PC-9 (cell line): ENCODE data around the gene ETV4. TPM values are rescaled to one million over a fixed set of nuclear protein-coding genes. Genes with fewer than 3 reads are reported as not detected.

Source experiments
- BruUV-seq: library from RNA; stranded (reverse); fragments of 400-500 nt; replicated peaks from 2 replicates; lab custom pipeline; 2021; lab: Mats Ljungman, UMichigan
- CTCF ChIA-PET: fragments of 300-600 bp; sonication (Branson Sonifier 250); formaldehyde crosslinking; loops from one replicate; lab custom pipeline; 2022; ENCODE audit warnings: antibody characterized with exemption; lab: Charles Lee
- POLR2A ChIA-PET: fragments of 300-600 bp; sonication (Branson Sonifier 250); formaldehyde crosslinking; loops from one replicate; lab custom pipeline; 2022; ENCODE audit warnings: antibody characterized with exemption; ENCODE audit not compliant: unreplicated experiment; lab: Charles Lee
- DNase-seq, 2 experiments: peaks; one replicate each; pipeline versions ENCODE4 v3.0.0 to v3.0.0-alpha.2; 2015 to 2022; ENCODE audit warnings: mixed read lengths in 1 of 2
- H2AFZ ChIP-seq: fragments of 200-600 bp; sonication (generic); 2 replicates; pipeline ENCODE4 v1.8.1; 2017; ENCODE audit warnings: antibody characterized with exemption
- H3F3A ChIP-seq: fragments of 200-600 bp; sonication (generic); 2 replicates; pipeline ENCODE4 v1.8.1; 2017; ENCODE audit warnings: antibody characterized with exemption, mild to moderate bottlenecking, low read depth; ENCODE audit not compliant: insufficient read depth
- H3K27ac ChIP-seq: fragments of 200-600 bp; sonication (generic); 2 replicates; pipeline ENCODE4 v1.6.1; 2016; ENCODE audit warnings: mixed run types
- H3K27me3 ChIP-seq: fragments of 200-600 bp; sonication (generic); 2 replicates; pipeline ENCODE4 v1.6.1; 2016; ENCODE audit warnings: low read depth, mixed run types; ENCODE audit not compliant: insufficient read depth
- H3K36me3 ChIP-seq: fragments of 200-600 bp; sonication (generic); 2 replicates; pipeline ENCODE4 v1.6.1; 2016; ENCODE audit warnings: low read depth, mixed run types
- H3K4me1 ChIP-seq: fragments of 200-600 bp; sonication (generic); replicated peaks from 2 replicates; pipeline ENCODE4 v1.6.1; 2016; ENCODE audit warnings: mixed run types; ENCODE audit not compliant: insufficient read depth
- H3K4me2 ChIP-seq: fragments of 200-600 bp; sonication (generic); 2 replicates; pipeline ENCODE4 v1.6.1; 2017; ENCODE audit warnings: mixed run types
- H3K4me3 ChIP-seq: fragments of 200-600 bp; sonication (generic); 2 replicates; pipeline ENCODE4 v1.6.1; 2016; ENCODE audit warnings: mixed run types
- H3K79me2 ChIP-seq: fragments of 200-600 bp; sonication (generic); 2 replicates; pipeline ENCODE4 v1.6.1; 2017; ENCODE audit warnings: low read depth, mixed run types
- H3K9me2 ChIP-seq: fragments of 200-600 bp; sonication (generic); 2 replicates; pipeline ENCODE4 v1.8.1; 2017; ENCODE audit warnings: mild to moderate bottlenecking; ENCODE audit not compliant: insufficient read depth
- H3K9me3 ChIP-seq: fragments of 200-600 bp; sonication (generic); 2 replicates; pipeline ENCODE4 v1.8.1; 2016; ENCODE audit warnings: low read depth; ENCODE audit not compliant: insufficient read depth
- H4K20me1 ChIP-seq: fragments of 200-600 bp; sonication (generic); 2 replicates; pipeline ENCODE4 v1.8.1; 2017; ENCODE audit not compliant: insufficient read depth
- EZH2 ChIP-seq: fragments of 200-600 bp; sonication (generic); IDR thresholded peaks from 2 replicates; pipeline ENCODE4 v1.8.0; 2017; ENCODE audit warnings: antibody characterized with exemption, low read depth
- intact Hi-C: fragments of 100-400 bp; cut with micrococcal nuclease; formaldehyde crosslinking; loops from one replicate; pipeline ENCODE4 v1.10.0; 2022; ENCODE audit not compliant: unreplicated experiment
- total RNA-seq: library from RNA; stranded (reverse); gene quantifications from 2 replicates; pipeline ENCODE4 v1.2.3, GENCODE V29; 2021
- TF ChIP-seq, protein P1 (sequence below): fragments of 200-600 bp; sonication (generic); conservative IDR thresholded peaks from 2 replicates; pipeline ENCODE4 v1.6.1; 2017; ENCODE audit warnings: mixed run types, antibody characterized with exemption, mild to moderate bottlenecking, moderate library complexity

Gene ETV4
- total RNA-seq, 1 experiment from 2014 or later, result 84.2 TPM

DNA sequence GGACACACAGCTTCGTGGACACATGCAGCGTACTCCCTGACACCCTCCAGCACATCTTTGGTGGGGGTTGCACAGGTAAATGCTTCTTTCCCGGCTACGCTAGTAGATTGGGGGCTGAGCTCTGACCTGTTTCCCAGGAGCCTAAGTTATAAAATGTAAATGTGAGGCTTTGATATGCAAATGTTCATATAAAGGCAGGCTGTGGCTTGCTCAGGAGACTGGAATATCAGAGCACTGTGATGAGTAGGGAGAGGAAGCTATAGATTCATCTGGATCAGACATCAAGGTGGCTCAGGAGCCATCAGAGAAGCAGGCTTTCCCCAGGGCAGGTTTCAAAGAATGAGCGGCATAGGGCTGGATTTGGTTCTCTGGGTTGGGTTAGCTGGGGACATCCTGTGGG is 3.4 kb upstream of the ETV4 start:
- Histone ChIP-seq H3K4me1 (peaks cover 7% of the 10 kb centered on the region; the same call in 1 of the 2 replicates), H2AFZ (no peak overlapping the region), H3F3A (peaks cover 19% of the 10 kb centered on the region), H3K4me2 (no peak overlapping the region), H3K36me3 (no peaks in the 10 kb centered on the region), H3K9me2 (no peaks in the 10 kb centered on the region), H4K20me1 (no peaks in the 10 kb centered on the region), H3K4me3 (no peak overlapping the region), H3K9me3 (no peaks in the 10 kb centered on the region), H3K27me3 (no peaks in the 10 kb centered on the region), H3K27ac (no peak overlapping the region), H3K79me2 (no peaks in the 10 kb centered on the region)
- intact Hi-C loops, result no loop called here
- ChIA-PET CTCF (interaction anchor here (0.7 kb wide), 1 partner anchor 213 kb away, joined by 3 read pairs; no protein-coding TSS in a partner anchor), POLR2A (no interaction called here)
- no TSS peak for BruUV-seq
- TF ChIP-seq, protein P1, sequence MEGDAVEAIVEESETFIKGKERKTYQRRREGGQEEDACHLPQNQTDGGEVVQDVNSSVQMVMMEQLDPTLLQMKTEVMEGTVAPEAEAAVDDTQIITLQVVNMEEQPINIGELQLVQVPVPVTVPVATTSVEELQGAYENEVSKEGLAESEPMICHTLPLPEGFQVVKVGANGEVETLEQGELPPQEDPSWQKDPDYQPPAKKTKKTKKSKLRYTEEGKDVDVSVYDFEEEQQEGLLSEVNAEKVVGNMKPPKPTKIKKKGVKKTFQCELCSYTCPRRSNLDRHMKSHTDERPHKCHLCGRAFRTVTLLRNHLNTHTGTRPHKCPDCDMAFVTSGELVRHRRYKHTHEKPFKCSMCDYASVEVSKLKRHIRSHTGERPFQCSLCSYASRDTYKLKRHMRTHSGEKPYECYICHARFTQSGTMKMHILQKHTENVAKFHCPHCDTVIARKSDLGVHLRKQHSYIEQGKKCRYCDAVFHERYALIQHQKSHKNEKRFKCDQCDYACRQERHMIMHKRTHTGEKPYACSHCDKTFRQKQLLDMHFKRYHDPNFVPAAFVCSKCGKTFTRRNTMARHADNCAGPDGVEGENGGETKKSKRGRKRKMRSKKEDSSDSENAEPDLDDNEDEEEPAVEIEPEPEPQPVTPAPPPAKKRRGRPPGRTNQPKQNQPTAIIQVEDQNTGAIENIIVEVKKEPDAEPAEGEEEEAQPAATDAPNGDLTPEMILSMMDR, result no peak
- TF ChIP-seq EZH2, result no peak
- DNase-seq, result no peak

GRCh38 chr17:43548689-43549379 is 2.7 kb upstream of the ETV4 start:
- Histone ChIP-seq H3K79me2 (peaks cover 5% of the 10 kb centered on the region), H3K36me3 (no peaks in the 10 kb centered on the region), H3F3A (peaks cover 20% of the 10 kb centered on the region), H4K20me1 (no peaks in the 10 kb centered on the region), H2AFZ (no peak overlapping the region), H3K9me2 (no peaks in the 10 kb centered on the region), H3K27ac (no peak overlapping the region), H3K4me1 (peaks cover 11% of the 10 kb centered on the region), H3K27me3 (no peaks in the 10 kb centered on the region), H3K4me2 (no peak overlapping the region), H3K4me3 (no peak overlapping the region), H3K9me3 (no peaks in the 10 kb centered on the region)
- ChIA-PET POLR2A (no interaction called here), CTCF (no interaction called here)
- BruUV-seq, result no TSS peak
- TF ChIP-seq, protein P1, result no peak
- no peak for TF ChIP-seq EZH2
- no peak for DNase-seq
- intact Hi-C loops, result no loop called here

- peaks cover 22% of the 10 kb centered on the region for H3K4me1 ChIP-seq
- H3K79me2 ChIP-seq, result peaks cover 15% of the 10 kb centered on the region
- H3K4me2 ChIP-seq, result no peak overlapping the region
Observed at GRCh38 chr17:43547659-43548256, 1.6 kb upstream of the ETV4 start.

More at GRCh38 chr17:43547659-43548256, 1.6 kb upstream of the ETV4 start:
- CTCF ChIA-PET, result no interaction called here
- POLR2A ChIA-PET, result no interaction called here
- Histone ChIP-seq H3F3A (peaks cover 27% of the 10 kb centered on the region), H3K27ac (no peak overlapping the region), H4K20me1 (no peaks in the 10 kb centered on the region), H2AFZ (no peak overlapping the region), H3K36me3 (no peaks in the 10 kb centered on the region), H3K9me3 (no peaks in the 10 kb centered on the region), H3K4me3 (no peak overlapping the region), H3K9me2 (no peaks in the 10 kb centered on the region), H3K27me3 (no peaks in the 10 kb centered on the region)
- TF ChIP-seq EZH2, result no peak
- TF ChIP-seq, protein P1, result no peak
- intact Hi-C loops, result no loop called here
- no TSS peak for BruUV-seq
- no peak for DNase-seq
